Cerebellar cortex (tissue), 1 donor: ENCODE data around the gene TCF20.
A peak's percentile ranks its signal among the peaks of the same experiment; 100 is the strongest.

Experiments
- DNase-seq: peaks from one replicate; pipeline ENCODE4 v3.0.0-alpha.2; 2015; ENCODE audit warnings: low spot score

The TCF20 gene

GRCh38 chr22:42270510-42271190, at the start of gene TCF20:
TCF20 (minus strand) TSS chr22:42270653; CDS start chr22:42215305, 55,348 bp downstream.
- DNase-seq, result peak; percentile 71

- no peak for DNase-seq
These were observed 48.9 kb upstream of the TCF20 start for GRCh38 chr22:42319386-42319785.

GRCh38 chr22:42318967-42319366, 48.5 kb upstream of the TCF20 start:
- no peak for DNase-seq

GRCh38 chr22:42317691-42318547, 47.5 kb upstream of the TCF20 start:
- DNase-seq, result no peak

GRCh38 chr22:42317008-42317407, 46.6 kb upstream of the TCF20 start:
- no peak for DNase-seq

- DNase-seq, result no peak
These were observed 44.9 kb upstream of the TCF20 start for GRCh38 chr22:42315392-42315756.

GRCh38 chr22:42314709-42315391, 44.4 kb upstream of the TCF20 start:
- DNase-seq, result no peak

GRCh38 chr22:42313804-42314581, 43.5 kb upstream of the TCF20 start:
- peak; percentile 52 for DNase-seq

GRCh38 chr22:42313204-42313603, 42.8 kb upstream of the TCF20 start:
- no peak for DNase-seq

GRCh38 chr22:42310291-42311015, 40.0 kb upstream of the TCF20 start:
- DNase-seq, result no peak

GRCh38 chr22:42309865-42310264, 39.4 kb upstream of the TCF20 start:
- DNase-seq, result no peak

GRCh38 chr22:42308892-42309468, 38.5 kb upstream of the TCF20 start:
- no peak for DNase-seq

GRCh38 chr22:42307806-42308563, 37.5 kb upstream of the TCF20 start:
- no peak for DNase-seq

GRCh38 chr22:42306010-42306409, 35.6 kb upstream of the TCF20 start:
- no peak for DNase-seq

- DNase-seq, result no peak
These were observed 33.9 kb upstream of the TCF20 start for GRCh38 chr22:42304324-42304790.

GRCh38 chr22:42303396-42304323, 33.2 kb upstream of the TCF20 start:
- peak; percentile 52 for DNase-seq

- no peak for DNase-seq
These were observed 31.3 kb upstream of the TCF20 start for GRCh38 chr22:42301742-42302102.

GRCh38 chr22:42301077-42301741, 30.8 kb upstream of the TCF20 start:
- no peak for DNase-seq
